ENCODE measurements around the gene ARHGEF10L.

Gene ARHGEF10L

DNA sequence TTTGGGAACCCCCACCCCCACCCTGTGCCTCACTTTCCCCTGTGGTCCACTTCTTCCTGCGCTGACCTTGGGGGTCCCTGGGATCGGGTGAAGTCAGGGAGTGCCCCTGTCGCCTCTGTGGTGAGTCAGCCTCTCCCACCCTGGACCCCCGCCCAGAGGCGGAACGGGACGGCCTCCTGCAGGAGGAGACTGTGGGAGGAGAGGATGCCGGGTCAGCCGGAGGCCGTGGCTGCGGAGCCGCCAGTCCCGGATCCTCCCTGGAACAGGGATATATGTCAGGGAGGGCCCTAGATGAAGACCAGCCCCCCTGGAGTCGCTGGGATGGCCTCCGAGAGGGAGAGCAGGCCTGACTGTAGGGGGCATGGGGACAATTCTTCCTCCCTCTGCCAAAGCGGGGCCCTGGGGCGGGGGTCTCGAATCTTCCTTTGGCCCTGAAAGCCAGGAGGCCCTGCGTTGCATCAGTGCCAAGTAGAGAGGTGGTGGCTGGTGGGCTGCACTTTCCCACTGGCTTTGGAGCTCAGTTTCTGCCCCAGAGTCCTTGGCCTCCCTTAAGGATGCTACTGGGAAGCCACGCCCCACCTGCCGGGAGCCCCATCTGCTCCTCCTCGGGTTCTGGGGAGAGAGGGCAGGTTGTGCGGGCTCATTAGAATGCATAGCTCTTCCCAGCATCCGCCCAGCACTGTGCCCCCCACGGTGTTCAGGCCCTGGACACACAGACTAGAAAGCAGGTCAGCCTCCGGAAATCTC is 930 bp downstream of the ARHGEF10L start:
- peak; percentile 1 for TF ChIP-seq CTCF (conservative IDR thresholded peaks at IDR 0.05; ENCODE audit: low read depth, low read length)
- no peak for DNase-seq (ENCODE audit: low read depth)

GRCh38 chr1:17542645-17543044 is 3.1 kb downstream of the ARHGEF10L start:
- DNase-seq (ENCODE audit: low read depth) = no peak
- TF ChIP-seq CTCF (conservative IDR thresholded peaks at IDR 0.05; ENCODE audit: low read depth, low read length) = no peak
- no peak overlapping the region for H3K4me3 ChIP-seq (ENCODE audit: low read depth, low read length)

More for the DNA sequence above, 930 bp downstream of the ARHGEF10L start:
- peak overlapping the region; percentile 67 for H3K4me3 ChIP-seq (ENCODE audit: low read depth, low read length)

DNA sequence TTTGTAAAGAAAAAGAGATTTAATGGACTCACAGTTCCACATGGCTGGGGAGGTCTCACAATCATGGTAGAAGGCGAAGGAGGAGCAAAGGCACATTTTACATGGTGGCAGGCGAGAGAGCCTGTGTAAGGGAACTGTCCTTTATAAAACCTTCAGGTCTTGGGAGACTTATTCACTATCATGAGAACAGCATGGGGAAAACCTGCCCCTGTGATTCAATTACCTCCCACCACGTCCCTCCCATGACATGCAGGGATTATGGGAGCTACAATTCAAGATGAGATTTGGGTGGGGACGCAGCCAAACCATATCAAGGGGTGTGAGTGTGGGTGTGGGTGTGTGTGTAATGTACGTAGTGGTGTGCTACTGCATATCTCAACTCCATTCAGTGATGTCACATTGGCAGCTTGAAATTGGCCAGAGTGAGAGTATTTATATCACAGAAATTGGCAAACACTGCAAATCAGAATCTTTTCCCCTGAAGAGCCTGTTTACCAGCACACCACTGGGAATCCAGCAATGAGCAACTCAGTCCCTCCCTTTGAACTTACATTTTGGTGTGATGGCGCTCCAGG is 5.4 kb downstream of the ARHGEF10L start:
- no peak for TF ChIP-seq CTCF (conservative IDR thresholded peaks at IDR 0.05; ENCODE audit: low read depth, low read length)
- no peak for DNase-seq (ENCODE audit: low read depth)
- no peak overlapping the region for H3K4me3 ChIP-seq (ENCODE audit: low read depth, low read length)

DNA sequence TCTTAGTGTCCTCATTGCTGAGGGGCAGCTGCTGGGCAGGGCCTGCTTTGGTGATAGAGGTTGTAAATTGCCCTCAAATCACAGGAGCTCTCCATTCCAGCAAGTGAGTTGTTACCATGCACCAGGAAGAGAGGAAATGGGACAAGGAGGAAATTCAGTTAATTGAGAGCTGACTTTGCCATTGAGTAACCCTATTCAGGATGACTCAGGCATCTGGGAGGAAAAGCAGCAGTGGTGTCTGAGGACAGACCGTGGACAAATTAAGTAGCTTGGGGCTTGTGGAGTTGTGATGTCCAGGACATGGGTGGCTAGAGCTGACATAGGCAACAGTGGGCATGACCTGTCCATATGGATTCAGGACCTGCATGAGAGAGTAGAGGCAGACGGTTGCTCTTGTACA is 5.9 kb downstream of the ARHGEF10L start:
- H3K4me3 ChIP-seq (ENCODE audit: low read depth, low read length) = no peak overlapping the region
- peak; percentile 59 for DNase-seq (ENCODE audit: low read depth)
- TF ChIP-seq CTCF (conservative IDR thresholded peaks at IDR 0.05; ENCODE audit: low read depth, low read length) = no peak

DNA sequence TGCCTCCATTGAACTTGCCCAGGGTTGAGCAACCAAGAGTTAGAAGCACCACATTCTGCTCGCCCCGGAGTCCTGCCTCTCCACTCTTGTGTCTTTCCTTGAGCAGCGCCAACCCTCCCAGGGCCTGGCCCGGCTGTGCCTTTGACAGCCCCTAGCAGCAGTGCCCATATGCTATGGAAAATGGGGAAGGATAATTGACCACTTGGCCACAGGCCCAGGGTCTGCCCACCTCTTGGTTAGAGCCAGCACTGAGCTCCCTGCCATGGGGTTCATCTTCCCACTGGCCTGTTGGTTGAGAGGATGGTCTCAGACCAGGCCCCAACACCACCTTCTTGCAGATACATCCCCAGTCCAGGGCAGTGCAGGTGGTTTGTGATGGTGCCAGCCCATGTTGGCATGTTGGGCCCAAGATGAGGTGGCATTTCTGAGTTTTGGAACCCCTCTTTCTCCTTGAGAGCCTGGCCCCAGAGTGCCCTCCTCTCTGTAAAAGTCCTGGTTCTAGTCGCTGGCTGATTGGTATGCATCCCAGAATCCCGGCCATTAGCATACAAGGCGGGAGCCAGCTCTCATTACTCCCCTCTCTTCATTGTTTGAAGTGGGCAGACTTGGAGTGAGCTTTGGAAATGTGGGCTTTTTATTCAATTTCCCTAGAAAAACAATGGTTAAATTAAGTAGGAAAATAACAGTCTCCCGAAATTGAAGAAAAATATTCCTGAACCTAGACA is 7.6 kb downstream of the ARHGEF10L start:
- H3K4me3 ChIP-seq (ENCODE audit: low read depth, low read length) = no peak overlapping the region
- no peak for TF ChIP-seq CTCF (conservative IDR thresholded peaks at IDR 0.05; ENCODE audit: low read depth, low read length)
- DNase-seq (ENCODE audit: low read depth) = no peak

GRCh38 chr1:17549384-17549783 is 9.9 kb downstream of the ARHGEF10L start:
- no peak overlapping the region for H3K4me3 ChIP-seq (ENCODE audit: low read depth, low read length)
- DNase-seq (ENCODE audit: low read depth) = no peak
- no peak for TF ChIP-seq CTCF (conservative IDR thresholded peaks at IDR 0.05; ENCODE audit: low read depth, low read length)

Measured in choroid plexus epithelial cell (primary cell).